GM19372 (cell line): ENCODE data around the gene VPS41.

Experiments used
- ATAC-seq: cut with Tn5 transposase; IDR thresholded peaks from one replicate; pipeline ENCODE4 v1.9.1; 2021; ENCODE audit warnings: mild to moderate bottlenecking, low read depth, moderate library complexity; ENCODE audit not compliant: unreplicated experiment

The VPS41 gene

DNA sequence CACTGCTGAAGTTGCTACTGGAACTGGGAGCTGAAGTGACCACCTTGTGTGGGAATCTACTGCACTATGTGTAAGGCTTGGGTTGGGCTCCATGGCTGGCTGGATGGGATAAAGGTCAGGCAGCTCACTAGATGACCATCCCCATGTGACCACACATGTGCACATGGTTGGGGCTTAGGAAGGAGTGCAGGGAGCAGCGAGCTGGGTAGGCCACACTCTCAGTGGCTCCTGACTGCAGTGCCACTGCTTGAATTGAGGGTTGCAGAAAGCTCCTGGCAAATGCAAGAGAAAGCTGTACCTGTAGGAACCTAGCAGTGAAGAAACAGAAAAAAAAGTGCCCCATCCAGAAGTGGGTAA, 230.3 kb downstream of the VPS41 start:
- no peak for ATAC-seq

DNA sequence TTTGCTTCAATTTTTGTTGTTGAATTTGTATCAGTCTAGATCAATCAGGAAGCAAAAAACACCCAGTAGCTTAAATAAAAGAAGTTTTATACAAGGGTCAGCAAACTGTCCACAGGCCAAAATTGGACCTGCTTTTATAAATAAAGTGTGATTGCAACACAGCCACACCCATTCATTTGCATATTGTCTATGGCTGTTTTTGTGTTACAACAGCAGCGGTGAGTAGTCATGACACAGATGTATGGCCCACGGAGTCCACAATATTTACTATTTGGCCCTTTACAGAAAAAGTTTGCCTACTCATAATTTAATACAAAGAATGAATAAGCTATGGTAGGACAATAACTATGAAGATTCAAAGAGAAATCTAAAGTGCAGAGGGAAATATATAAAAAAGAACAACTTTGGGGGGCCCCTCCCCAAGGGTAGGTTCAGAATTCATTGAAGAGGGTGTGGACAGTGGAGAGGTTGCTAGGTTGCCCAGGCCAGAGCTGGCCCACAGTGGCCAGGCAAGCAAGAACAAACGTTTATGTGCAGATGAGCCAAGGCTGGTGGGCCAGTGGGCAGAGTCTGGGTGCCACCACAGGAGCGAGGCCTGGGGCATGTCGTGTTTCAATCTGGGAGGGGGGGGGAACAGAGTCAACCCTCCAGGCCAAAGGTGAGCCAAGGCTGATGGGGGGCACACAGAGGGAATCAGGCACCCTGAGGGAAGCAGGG, 230.9 kb downstream of the VPS41 start:
- ATAC-seq: no peak

DNA sequence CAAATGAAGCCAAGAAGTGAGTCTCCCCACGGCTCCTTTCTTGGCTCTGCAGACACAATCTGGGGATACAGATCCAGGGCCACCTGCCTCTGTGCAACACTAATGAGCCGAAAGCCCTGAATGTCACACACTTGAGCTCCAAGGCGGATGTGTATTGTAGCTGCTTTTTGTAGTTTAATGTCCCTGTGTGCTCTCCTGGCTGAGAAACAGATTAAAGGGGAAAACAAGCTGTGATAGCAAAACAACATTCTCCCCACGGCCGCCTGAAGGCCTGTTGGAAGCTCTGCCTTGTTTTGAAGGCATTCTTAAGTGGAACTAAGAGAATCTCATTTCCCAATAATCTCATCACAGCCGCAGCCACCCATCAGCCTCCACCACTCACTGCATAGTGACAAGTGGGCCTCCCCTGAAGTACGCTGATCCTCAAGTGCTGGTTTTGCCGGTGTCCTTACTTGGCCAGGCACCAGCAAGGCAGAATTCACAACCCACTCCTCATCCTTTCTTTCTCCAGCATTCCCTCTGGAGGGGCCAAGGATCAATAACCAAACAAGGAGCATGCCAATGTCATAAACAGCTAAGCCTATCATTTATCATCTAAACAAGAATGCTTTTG, 233.4 kb downstream of the VPS41 start:
- ATAC-seq: no peak

DNA sequence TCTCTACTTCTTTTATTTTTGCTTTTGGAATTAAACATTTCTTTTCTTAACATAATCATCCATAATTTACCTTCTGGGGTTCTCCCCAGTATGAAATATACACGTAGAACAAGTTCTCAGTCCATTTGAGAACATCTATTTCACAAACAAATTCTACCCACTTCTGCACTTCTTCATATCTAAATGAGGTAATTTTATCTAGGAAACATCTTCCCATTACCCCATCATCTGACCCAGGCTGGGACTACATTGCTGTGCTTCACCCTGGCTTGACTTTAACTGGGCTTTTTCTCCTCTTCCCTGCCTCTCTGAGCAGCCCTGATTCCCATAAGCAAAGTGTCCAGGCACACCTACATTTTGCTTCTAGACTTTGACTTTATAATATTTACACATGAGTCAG, 234.5 kb downstream of the VPS41 start:
- ATAC-seq: no peak

DNA sequence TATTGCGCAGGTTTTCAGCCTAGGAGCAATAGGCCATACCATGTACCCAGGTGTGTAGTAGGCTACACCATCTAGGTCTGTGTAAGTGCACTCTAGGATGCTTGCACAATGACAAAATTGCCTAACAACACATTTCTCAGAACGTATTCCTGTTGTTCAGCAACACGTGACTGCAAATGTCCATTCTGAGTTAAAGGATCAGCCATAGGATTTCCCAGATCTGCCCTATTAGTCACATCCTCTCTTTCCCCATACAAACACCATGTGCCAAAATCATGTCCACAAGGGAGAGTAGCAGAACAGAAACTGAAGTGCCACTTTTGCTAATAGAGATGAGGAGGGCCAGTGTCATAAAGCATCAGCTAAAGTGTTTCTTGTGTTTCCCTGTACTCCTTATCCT, 235.2 kb downstream of the VPS41 start:
- no peak for ATAC-seq
